HCT116 (cell line): ENCODE data around the gene C7orf25. TPM values are rescaled to one million over a fixed set of nuclear protein-coding genes. Genes with fewer than 3 reads are reported as not detected.

ENCODE experiments used
- ATAC-seq: fragments of 200-7000 bp; cut with Tn5 transposase; 2 replicates; pipeline ENCODE4 v1.9.1; 2020; ENCODE audit warnings: mild to moderate bottlenecking, moderate library complexity
- BruUV-seq: library from RNA; stranded (reverse); fragments of 400-500 nt; replicated peaks from 2 replicates; lab custom pipeline; 2021; lab: Mats Ljungman, UMichigan
- CTCF ChIA-PET: fragments of 300-600 bp; sonication (Branson Sonifier 250); formaldehyde crosslinking; loops from one replicate; lab custom pipeline; 2021; ENCODE audit warnings: antibody characterized with exemption; lab: Charles Lee
- POLR2A ChIA-PET: fragments of 300-600, 350-600 bp; sonication (Branson Sonifier 250); formaldehyde crosslinking; loops from one replicate; lab custom pipeline; 2021; ENCODE audit warnings: antibody characterized with exemption; lab: Charles Lee
- RAD21 ChIA-PET, 2 experiments: fragments of 300-600 bp; sonication (Branson Sonifier 250); formaldehyde crosslinking; loops; one replicate each; lab custom pipeline; 2023; ENCODE audit warnings: low total read pairs in 2 of 2; ENCODE audit not compliant: uncharacterized antibody in 2 of 2, unreplicated experiment in 2 of 2, low non-redundant PET in 1 of 2; lab: Charles Lee
- DNase-seq: peaks from one replicate; pipeline ENCODE4 v3.0.0-alpha.2; 2010; ENCODE audit warnings: low read depth, low spot score
- H2AFZ ChIP-seq: fragments of 200-600 bp; shearing (Covaris generic), sonication (generic); 2 replicates; pipeline ENCODE4 v1.6.1; 2017; ENCODE audit warnings: low read depth, mixed run types, mixed read lengths, antibody characterized with exemption, low read length; ENCODE audit not compliant: poor library complexity, severe bottlenecking
- H3K27ac ChIP-seq: 2 replicates; pipeline ENCODE4 v1.5.1; 2012; ENCODE audit warnings: low read depth, low read length
- H3K27me3 ChIP-seq: fragments of 200-600 bp; sonication (generic); 2 replicates; pipeline ENCODE4 v1.6.1; 2016; ENCODE audit warnings: mixed run types, low read length, mixed read lengths; ENCODE audit not compliant: insufficient read depth
- H3K36me3 ChIP-seq, 2 experiments: fragments of 200-500 bp in 1 of 2; fragments of 200-600 bp in 1 of 2; sonication (Bioruptor generic) in 1 of 2; sonication (generic) in 1 of 2; 2 replicates each; pipeline versions ENCODE4 v1.5.1 to v1.6.1; 2014 to 2016; ENCODE audit warnings: low read length in 2 of 2, inconsistent platforms in 1 of 2, mixed read lengths in 1 of 2, mixed run types in 1 of 2; ENCODE audit not compliant: insufficient read depth in 2 of 2, control insufficient read depth in 1 of 2
- H3K4me1 ChIP-seq, 2 experiments: fragments of 200-600 bp in 1 of 2; sonication (generic) in 1 of 2; 2 replicates each; pipeline versions ENCODE4 v1.5.1 to v1.6.1; 2012 to 2017; ENCODE audit warnings: low read length in 2 of 2, inconsistent platforms in 1 of 2, mild to moderate bottlenecking in 1 of 2, mixed read lengths in 1 of 2, mixed run types in 1 of 2, moderate library complexity in 1 of 2; ENCODE audit not compliant: insufficient read depth in 2 of 2, control insufficient read depth in 1 of 2
- H3K4me2 ChIP-seq: fragments of 200-600 bp; sonication (generic); 2 replicates; pipeline ENCODE4 v1.6.1; 2017; ENCODE audit warnings: mixed run types, low read length, mixed read lengths
- H3K4me3 ChIP-seq, 2 experiments: fragments of 200-600 bp in 1 of 2; sonication (generic) in 1 of 2; replicated peaks in 1 of 2; 2 replicates each; pipeline ENCODE4 v1.5.1; 2011 to 2016; ENCODE audit warnings: low read length in 2 of 2, control low read depth in 1 of 2, low read depth in 1 of 2, mild to moderate bottlenecking in 1 of 2, mixed read lengths in 1 of 2, mixed run types in 1 of 2
- H3K79me2 ChIP-seq: fragments of 200-600 bp; sonication (generic); 2 replicates; pipeline ENCODE4 v1.6.1; 2017; ENCODE audit warnings: mild to moderate bottlenecking, mixed run types, low read length, moderate library complexity, mixed read lengths; ENCODE audit not compliant: insufficient read depth
- H3K9ac ChIP-seq: fragments of 200-600 bp; sonication (generic); 2 replicates; pipeline ENCODE4 v1.6.1; 2016; ENCODE audit warnings: low read length, mixed read lengths
- H3K9me2 ChIP-seq: fragments of 200-600 bp; sonication (generic), shearing (Covaris generic); 2 replicates; pipeline ENCODE4 v1.6.1; 2017; ENCODE audit warnings: mixed run types, mild to moderate bottlenecking, moderate library complexity; ENCODE audit not compliant: insufficient read depth
- H3K9me3 ChIP-seq, 2 experiments: fragments of 200-500 bp in 1 of 2; fragments of 200-600 bp in 1 of 2; sonication (Bioruptor generic) in 1 of 2; sonication (generic) in 1 of 2; 2 replicates each; pipeline ENCODE4 v1.6.1; 2014 to 2017; ENCODE audit warnings: low read length in 2 of 2, mixed read lengths in 2 of 2, inconsistent platforms in 1 of 2, low read depth in 1 of 2, mild to moderate bottlenecking in 1 of 2, mixed run types in 1 of 2, moderate library complexity in 1 of 2; ENCODE audit not compliant: control insufficient read depth in 1 of 2, insufficient read depth in 1 of 2
- H4K20me1 ChIP-seq: fragments of 200-600 bp; sonication (generic), shearing (Covaris generic); 2 replicates; pipeline ENCODE4 v1.6.1; 2017; ENCODE audit warnings: mixed run types, mild to moderate bottlenecking, moderate library complexity; ENCODE audit not compliant: insufficient read depth
- CBX3 ChIP-seq: IDR thresholded peaks from 2 replicates; pipeline ENCODE4 v1.6.1; 2012; ENCODE audit warnings: low read depth
- CEBPB ChIP-seq: IDR thresholded peaks from 2 replicates; pipeline ENCODE4 v1.6.1; 2012; ENCODE audit warnings: low read depth
- ELF1 ChIP-seq: IDR thresholded peaks from 2 replicates; pipeline ENCODE4 v1.6.1; 2012; ENCODE audit warnings: low read depth, borderline replicate concordance
- EZH2phosphoT487 ChIP-seq: fragments of 200-600 bp; IDR thresholded peaks from 2 replicates; pipeline ENCODE4 v1.6.1; 2018; ENCODE audit warnings: antibody characterized with exemption, borderline replicate concordance
- FOSL1 ChIP-seq: IDR thresholded peaks from 2 replicates; pipeline ENCODE4 v1.6.1; 2012; ENCODE audit warnings: low read depth
- RAD21 ChIP-seq: IDR thresholded peaks from 2 replicates; pipeline ENCODE4 v1.6.1; 2012; ENCODE audit warnings: low read depth, mild to moderate bottlenecking
- TCF7L2 ChIP-seq: IDR thresholded peaks from 2 replicates; pipeline ENCODE4 v1.7.0; 2011; ENCODE audit warnings: borderline replicate concordance, inconsistent platforms; ENCODE audit not compliant: insufficient read depth, insufficient read length; ENCODE audit errors: extremely low read depth
- ZNF274 ChIP-seq: fragments of 200-500 bp; sonication (Bioruptor generic); IDR thresholded peaks from 2 replicates; pipeline ENCODE4 v1.6.1; 2014; ENCODE audit warnings: mild to moderate bottlenecking, low read depth, low read length, inconsistent platforms
- intact Hi-C: fragments of 100-400 bp; cut with micrococcal nuclease; formaldehyde crosslinking; loops from 2 replicates; pipeline ENCODE4 v1.10.0; 2022
- total RNA-seq: library from RNA; stranded (reverse); gene quantifications from one replicate; pipeline ENCODE4 v1.2.1, GENCODE V29; 2021; ENCODE audit not compliant: unreplicated experiment
- TF ChIP-seq, protein P1 (sequence below), 3 experiments: fragments of 200-600 bp in 1 of 3; sonication (generic) in 1 of 3; IDR thresholded peaks in 2 of 3; conservative IDR thresholded peaks in 1 of 3; 2 replicates each; pipeline ENCODE4 v1.5.1; 2012 to 2017; ENCODE audit warnings: low read depth in 2 of 3, low read length in 2 of 3, antibody characterized with exemption in 1 of 3, borderline replicate concordance in 1 of 3, control low read depth in 1 of 3, mild to moderate bottlenecking in 1 of 3, mixed read lengths in 1 of 3, mixed run types in 1 of 3, moderate library complexity in 1 of 3; ENCODE audit not compliant: insufficient read depth in 1 of 3
- TF ChIP-seq, protein P2 (sequence below): IDR thresholded peaks from 2 replicates; pipeline ENCODE4 v1.6.1; 2012

Gene C7orf25
- total RNA-seq, 1 experiment from 2014 or later: 5.3 TPM

- RAD21 ChIA-PET: no interaction called here
Observed at GRCh38 chr7:42922017-42922753, 10.3 kb upstream of the C7orf25 start.

More at GRCh38 chr7:42922017-42922753, 10.3 kb upstream of the C7orf25 start:
- DNase-seq: no peak
- intact Hi-C loops: no loop called here
- Histone ChIP-seq H3K36me3 (peaks cover 65 to 73% of the 10 kb centered on the region in 2 experiments), H2AFZ (no peak overlapping the region), H4K20me1 (peaks cover 17% of the 10 kb centered on the region), H3K79me2 (peaks cover 58% of the 10 kb centered on the region), H3K4me1 (no peaks in the 10 kb centered on the region), H3K9me3 (no peaks in the 10 kb centered on the region), H3K4me2 (no peak overlapping the region), H3K9ac (no peak overlapping the region), H3K9me2 (no peaks in the 10 kb centered on the region), H3K4me3 (no peak overlapping the region), H3K27me3 (no peaks in the 10 kb centered on the region), H3K27ac (no peak overlapping the region)
- ChIA-PET POLR2A (interaction anchor here (1.2 kb wide), 1 partner anchor 10 kb away, joined by 3 read pairs; the partner anchor contains the start of genes MRPL32 and PSMA2), CTCF (no interaction called here)
- ATAC-seq: no peak
- BruUV-seq: no TSS peak
- TF ChIP-seq RAD21 (no peak), ELF1 (no peak), CBX3 (no peak), CEBPB (no peak), TCF7L2 (no peak), EZH2phosphoT487 (no peak), FOSL1 (no peak), ZNF274 (no peak)
- TF ChIP-seq, protein P1, sequence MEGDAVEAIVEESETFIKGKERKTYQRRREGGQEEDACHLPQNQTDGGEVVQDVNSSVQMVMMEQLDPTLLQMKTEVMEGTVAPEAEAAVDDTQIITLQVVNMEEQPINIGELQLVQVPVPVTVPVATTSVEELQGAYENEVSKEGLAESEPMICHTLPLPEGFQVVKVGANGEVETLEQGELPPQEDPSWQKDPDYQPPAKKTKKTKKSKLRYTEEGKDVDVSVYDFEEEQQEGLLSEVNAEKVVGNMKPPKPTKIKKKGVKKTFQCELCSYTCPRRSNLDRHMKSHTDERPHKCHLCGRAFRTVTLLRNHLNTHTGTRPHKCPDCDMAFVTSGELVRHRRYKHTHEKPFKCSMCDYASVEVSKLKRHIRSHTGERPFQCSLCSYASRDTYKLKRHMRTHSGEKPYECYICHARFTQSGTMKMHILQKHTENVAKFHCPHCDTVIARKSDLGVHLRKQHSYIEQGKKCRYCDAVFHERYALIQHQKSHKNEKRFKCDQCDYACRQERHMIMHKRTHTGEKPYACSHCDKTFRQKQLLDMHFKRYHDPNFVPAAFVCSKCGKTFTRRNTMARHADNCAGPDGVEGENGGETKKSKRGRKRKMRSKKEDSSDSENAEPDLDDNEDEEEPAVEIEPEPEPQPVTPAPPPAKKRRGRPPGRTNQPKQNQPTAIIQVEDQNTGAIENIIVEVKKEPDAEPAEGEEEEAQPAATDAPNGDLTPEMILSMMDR (IDR thresholded peaks at IDR 0.05 in 2 of 3, conservative IDR thresholded peaks at IDR 0.05 in 1 of 3; ENCODE audit: borderline replicate concordance in 1 of 3, insufficient read depth in 1 of 3, low read depth in 2 of 3, low read length in 2 of 3): no peak
- TF ChIP-seq, protein P2, sequence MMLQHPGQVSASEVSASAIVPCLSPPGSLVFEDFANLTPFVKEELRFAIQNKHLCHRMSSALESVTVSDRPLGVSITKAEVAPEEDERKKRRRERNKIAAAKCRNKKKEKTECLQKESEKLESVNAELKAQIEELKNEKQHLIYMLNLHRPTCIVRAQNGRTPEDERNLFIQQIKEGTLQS: no peak
